HG02763 (cell line): Measurements from ENCODE around the gene RABAC1.
"Not testable (repeated sequence)": the region's sequence is repeated elsewhere in the genome, so short reads cannot be mapped to it uniquely, and the experiment has no call there.

ENCODE experiments used
- ATAC-seq: cut with Tn5 transposase; IDR thresholded peaks from one replicate; pipeline ENCODE4 v1.9.1; 2021; ENCODE audit warnings: mild to moderate bottlenecking, moderate library complexity; ENCODE audit not compliant: unreplicated experiment

Gene RABAC1

DNA sequence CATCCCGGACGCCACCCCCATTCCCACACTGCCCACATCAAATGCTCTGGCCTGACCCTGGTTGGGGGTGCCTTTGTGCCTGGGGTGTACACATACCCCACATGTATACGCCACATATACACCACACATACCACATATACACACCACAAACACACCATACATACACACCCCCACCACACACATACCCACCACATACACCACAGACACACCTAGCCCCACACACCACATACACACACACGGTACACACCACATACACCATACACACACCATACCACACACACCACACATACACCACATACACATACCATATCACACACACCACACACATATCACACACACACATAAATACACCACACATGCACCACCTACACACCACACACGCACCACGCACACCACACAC is 41.0 kb downstream of the RABAC1 start:
- no peak for ATAC-seq

DNA sequence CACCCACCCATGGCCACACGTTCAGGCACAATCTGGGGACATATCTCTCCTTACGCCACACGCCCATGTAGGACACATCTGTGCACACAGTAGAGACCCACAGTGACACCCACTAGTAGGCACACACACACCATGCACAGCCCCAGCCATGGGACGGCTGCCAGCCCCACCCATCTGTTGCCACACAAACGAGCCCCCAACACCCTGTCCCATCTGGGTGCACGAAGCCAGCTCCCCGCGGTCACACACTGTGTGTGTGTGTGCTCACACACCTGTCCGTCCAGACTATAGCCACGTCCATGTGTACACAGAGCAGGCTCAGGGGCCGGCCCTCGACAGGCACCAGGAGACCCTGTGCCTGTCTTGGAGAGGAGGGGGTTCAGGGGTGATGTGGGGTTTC is 41.4 kb downstream of the RABAC1 start:
- ATAC-seq, result no peak

DNA sequence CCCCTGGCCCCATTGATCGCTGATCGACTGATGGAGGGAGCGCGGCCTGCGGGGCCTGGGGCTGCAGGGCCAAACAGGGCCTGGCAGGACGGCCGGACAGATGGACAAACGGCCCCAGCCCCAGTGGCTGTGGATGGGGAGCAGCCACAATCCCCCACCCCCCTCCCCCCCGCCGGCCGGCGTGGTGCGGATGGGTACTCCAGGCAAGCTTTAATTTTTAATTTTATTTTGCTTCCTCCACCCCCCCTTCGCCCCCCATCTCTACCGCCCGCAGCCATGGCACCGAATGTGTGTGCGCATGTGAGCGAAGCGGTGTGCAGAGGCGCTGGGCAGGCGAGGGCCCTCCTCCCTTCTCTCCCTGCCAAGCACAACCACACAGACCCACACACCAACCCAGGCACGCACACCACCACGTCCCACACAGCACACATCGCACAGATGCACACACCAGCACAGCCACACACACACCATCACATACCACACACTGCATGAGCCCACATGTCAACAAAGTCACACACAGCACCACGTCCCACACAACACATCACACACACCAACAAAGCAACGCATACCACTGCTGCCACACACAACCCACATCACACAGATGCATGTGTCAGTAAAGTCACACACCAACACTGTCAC is 43.2 kb downstream of the RABAC1 start:
- ATAC-seq, result no peak

DNA sequence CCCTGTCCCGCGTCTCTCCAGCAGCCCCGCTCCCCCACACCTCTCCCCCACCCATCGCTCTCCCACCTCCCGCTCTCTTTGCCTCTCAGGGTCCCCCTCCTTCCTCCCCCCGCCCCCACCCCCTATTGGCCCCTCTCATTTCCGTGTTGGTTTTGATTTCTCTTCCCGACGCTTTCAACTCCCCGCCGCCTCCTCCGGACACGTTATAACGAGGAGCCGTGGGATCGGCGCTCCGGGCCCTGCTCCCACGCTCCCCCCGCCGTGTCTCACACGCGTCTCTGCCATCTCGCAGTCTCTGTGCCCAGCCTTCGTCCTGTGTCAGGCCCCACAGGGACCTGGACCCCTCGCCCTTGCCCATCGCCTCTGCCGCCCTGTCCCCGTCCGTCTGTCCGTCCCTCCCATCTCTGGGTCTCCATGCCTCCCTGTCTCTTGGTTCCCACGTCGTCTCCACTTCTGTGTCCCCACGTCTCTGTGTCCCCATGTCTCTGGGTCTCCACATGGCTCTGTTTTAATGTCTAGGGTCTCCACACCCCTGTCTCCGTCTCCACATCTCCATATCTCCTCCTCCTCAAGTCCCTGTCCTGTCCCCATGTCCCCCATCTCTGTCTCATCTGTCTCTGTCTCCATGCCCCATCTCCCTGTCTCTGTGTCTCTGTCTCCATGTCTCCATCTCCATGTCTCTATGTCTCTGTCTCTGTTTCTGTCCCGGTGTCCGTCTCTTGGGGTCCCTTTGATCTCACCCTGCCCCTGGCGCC is 43.9 kb downstream of the RABAC1 start:
- no peak for ATAC-seq

DNA sequence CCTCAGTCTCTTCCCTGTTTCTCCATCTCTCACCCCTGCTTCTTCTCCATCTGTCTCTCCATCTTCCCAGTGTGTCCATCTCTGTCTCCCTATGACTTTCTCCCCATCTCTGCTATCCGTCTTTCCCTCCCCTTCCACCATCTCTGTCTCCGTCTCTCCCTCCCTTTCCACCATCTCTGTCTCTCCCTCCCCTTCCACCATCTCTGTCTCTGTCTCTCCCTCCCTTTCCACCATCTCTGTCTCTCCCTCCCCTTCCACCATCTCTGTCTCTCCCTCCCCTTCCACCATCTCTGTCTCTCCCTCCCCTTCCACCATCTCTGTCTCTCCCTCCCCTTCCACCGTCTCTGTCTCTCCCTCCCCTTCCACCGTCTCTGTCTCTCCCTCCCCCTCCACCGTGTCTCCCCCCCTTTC is 44.7 kb downstream of the RABAC1 start:
- ATAC-seq, result not testable (repeated sequence)

DNA sequence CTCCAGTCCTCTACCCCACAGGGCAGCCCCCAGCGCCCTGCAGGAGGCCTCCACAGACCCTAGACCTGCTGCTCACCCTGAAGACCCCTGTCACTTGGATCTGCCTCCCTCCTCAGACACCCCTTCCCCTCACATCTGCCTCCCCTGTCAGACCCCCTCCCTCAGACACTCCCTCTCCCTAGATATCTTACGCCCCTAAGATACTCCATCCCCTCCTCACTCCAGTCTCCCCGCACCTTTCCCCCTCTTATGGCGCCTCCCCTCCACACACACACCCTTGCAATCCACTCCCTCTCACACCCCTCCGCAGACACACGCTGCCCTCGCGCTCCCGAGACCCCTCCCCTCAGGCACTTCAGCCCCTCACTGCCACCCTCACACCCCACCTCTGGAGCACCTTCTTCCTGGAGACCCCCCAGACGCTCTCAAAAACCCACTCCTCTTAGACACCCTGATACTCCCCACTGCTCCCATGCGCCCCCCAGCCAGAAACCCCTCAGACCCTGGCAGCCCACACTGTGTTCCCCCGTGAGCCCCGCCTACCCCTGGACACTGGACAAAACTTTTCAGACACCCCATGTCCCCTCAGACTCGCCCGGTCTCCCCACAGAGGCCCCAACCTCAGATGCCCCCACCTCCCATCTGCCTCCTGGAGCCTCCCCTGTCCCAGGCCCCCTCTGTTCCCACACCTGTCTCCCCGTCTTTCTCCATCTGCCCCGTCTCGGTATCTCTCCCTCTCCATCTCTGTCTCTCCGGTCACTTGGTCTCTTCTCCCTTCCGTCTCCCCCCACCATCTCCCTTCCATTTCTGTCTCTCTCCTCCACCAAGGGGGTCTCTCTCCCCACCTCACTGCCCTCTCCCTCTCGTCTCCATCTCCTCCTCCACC is 45.3 kb downstream of the RABAC1 start:
- no peak for ATAC-seq

DNA sequence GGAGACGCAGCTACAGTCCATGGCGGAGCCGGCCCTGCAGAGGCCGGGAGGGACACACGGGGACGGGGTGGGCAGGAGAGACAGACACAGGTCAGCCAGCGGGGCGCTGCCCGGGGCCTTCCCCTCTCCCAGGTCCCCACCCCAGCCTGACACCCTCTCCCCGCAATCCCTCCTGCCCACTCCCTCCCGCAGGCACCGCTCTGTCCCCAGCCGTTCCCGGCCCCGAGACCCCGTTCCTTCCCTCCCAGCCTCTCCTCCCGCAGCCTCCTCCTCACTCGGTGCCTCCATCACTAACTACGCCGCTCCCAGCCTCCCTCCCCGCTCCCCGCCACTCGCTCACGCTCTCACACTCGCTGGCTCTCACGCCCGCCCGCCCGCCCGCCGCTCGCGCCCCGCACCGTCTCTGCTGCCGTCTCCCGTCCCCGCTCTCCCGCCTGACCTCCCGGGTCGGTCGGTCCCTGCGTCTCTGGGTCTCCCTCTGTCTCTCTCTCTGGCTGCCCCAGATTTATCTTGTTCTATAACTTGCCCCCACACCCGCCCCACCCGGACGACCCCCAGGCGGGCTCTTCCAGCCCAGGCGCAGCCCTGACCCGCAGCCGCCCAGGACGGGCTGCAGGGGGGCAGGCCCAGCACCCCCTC is 46.1 kb downstream of the RABAC1 start:
- no peak for ATAC-seq

DNA sequence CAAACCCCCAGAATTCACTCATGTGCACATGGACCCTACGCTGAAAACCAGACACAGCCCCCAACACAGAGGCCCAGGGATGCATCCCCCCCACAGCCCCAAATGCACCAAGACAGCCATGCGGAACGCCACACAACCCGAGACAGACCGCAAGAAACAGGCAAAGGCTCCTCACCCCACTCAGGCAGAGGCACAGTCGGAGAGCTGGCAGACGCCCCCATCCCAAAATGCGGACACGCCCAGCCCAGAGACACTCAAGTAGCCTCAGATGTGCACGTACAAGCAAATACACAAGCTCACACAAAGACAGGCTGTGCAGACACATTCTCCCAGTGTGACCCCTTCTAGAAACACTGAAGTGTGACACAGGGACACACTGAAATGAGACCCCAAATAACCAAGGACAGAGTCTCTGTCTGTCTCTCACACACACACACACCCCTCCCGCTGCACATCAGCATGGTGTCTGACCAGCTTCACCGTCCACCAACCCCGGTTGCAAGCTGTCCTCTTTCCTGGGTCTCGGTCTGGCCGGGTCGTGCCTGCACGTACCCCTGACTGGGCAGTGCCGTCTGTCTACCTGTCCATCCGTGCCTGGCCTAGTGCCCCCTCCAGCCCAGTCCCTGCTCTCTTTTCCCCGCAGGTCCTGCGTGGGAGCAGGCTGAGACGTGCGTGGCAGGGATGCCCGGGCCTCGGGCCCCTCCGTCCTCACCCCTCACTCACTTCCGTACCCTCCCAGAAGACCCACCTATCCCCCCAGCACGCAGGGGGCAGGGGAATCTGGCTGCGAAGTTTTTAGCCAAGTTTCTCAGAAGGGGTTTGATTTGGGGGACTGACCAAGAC is 47.0 kb downstream of the RABAC1 start:
- ATAC-seq, result no peak

DNA sequence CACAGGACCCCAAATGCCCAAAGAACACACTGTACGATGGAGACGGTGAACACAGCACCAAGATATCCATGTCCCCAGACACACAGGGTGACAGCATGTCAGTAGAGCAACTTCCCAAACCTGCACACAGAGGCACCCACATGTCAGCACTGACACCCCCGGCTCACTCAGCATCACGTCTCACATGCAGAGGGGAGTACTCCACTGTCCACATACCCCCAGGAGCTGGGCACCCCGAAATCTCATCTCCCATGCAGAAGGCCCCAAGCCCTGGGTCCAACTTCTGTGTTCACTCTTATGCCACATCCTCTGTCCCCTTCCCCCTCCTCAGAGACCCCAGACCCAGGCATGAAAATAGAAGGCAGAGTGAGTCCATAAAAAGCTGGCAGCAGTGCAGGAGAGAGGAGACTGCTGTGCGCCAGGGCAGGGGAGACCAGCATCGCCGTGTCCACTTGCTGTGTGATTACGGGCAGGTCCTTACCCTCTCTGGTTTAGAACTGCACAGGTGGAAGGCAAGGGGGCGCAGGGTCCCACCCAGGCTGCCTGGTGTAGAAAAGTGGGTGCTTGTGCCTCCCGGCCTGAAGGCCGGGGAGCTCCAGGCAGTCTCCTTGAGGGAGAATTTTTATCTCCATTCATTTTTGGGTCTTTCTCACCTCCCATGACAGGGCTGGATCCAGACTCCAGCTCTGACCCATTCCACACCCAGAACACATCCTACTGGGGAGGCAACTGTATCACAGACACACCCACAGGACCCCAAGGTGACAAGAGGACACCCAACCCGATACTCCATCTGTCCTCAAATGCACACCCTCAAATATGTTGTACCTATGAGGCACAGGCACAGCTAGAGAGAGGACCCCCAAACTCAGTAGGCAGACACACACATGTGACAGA is 47.9 kb downstream of the RABAC1 start:
- ATAC-seq, result no peak

DNA sequence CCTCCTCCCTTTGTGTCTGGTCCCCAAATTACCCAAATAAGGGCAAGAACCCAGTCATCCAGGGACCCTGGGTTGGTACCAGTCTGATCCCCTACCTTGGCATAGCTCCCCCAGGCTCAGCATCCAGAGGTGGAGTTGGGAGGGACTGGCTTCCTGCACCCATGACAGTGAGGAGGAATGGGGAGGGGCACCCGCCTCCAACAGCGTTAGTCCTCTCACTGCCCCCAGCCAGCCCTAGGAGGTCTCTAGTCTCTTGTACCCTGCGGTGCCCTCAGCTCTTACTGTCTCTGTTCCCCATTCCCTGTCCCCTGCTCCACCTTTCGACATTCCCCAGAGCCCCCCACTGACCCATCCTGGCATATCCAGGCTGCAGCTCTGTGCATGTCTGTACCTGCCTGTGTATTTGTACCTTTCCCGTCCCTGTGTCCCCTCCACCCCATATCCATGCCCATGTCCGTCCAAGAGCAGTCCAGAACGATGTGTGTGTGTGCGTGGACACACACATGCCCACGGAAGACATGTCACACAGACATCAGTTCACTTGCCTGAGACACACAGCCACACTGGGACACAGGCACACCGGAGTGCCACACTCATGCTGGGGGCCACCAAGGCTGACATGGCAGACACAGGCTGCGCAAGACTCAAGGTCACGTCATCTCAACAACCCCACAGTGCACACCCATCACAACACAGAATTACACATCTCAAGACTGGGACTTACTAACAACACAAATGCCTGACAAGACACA is 48.7 kb downstream of the RABAC1 start:
- no peak for ATAC-seq

DNA sequence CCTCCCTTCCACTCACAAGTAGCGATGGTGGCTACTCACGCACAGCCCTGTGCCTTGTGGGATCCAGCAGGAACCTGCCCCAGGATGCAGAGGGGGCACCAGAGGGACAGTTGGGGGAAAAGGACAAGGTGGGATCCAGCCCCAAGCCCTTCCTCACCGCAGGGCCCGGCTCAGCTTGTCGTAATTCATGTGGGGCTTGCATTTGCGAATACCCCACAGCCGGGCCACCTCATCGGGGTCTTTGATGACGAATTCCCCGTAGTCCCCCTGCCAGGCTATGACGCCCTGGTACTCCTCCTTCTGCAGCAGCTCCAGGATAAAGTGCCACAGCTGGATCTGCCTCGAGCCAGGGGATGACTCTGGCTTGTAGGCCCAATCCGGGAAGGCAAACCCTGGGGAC is 49.4 kb downstream of the RABAC1 start:
- ATAC-seq, result no peak

DNA sequence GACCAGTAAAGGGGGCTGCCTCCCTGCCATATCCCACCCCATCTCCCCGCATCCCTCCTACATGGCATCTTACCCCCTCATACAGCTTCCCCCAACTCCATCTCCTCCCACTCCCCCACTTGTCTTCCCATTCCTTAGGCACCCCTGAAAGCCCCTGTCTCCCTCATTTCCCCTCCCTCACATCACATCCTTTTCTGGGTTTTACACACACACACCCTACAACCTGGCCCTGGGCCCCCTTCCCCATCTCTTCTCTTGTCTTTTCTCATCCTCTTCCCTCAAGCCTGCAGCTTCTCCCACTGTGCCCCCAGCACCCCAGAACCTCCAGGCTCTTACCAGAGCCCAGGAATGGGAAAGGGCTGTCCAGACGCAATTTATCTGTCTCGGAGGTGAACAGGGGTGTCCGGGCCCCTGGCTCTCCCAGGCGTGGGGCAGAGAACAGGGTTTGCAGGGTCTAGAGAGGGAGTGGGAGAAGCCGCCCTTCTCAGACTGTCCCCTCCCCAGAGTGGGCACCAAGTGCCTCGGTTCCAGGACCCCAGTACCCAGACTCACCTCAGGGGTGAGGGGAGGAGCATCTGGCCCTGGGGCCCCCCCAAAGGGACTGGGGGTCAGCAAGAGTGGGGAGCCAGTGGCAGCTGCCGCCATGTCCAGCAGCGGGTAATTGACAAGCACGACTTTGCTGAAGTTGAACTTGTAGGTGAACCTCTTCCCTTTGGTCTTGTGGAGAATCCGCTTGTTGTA is 50.2 kb downstream of the RABAC1 start:
- no peak for ATAC-seq

DNA sequence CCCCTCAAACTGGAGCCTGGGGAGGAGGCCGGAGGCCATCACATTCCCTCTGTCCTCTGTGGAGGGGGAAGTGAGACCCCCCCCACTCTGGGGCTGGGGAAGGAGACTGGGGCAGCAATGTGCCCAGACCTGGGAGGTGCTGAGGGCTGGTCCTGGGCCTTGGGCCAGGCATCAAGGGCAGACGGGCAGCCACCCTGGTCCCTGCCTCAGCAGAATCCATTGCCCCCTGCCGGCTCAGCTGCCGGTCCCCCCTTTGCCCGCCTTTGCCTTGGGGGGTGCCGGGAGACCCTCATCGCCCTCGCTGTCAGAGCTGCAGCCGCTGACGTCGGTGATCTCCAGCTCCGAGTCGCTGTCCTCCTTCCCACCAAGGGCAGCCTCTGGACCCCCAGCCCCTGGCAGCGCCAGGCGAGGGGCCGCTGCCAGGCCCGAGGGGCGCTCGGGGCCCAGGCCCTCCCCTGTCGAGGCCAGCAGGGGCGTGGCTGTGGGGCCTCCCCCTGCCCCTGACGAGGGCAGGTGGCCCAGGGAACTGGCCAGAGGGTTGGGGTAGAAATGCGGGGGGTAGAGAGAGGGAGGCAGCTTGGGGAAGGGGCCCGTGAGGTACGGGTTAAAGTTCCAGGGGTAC is 51.0 kb downstream of the RABAC1 start:
- no peak for ATAC-seq

DNA sequence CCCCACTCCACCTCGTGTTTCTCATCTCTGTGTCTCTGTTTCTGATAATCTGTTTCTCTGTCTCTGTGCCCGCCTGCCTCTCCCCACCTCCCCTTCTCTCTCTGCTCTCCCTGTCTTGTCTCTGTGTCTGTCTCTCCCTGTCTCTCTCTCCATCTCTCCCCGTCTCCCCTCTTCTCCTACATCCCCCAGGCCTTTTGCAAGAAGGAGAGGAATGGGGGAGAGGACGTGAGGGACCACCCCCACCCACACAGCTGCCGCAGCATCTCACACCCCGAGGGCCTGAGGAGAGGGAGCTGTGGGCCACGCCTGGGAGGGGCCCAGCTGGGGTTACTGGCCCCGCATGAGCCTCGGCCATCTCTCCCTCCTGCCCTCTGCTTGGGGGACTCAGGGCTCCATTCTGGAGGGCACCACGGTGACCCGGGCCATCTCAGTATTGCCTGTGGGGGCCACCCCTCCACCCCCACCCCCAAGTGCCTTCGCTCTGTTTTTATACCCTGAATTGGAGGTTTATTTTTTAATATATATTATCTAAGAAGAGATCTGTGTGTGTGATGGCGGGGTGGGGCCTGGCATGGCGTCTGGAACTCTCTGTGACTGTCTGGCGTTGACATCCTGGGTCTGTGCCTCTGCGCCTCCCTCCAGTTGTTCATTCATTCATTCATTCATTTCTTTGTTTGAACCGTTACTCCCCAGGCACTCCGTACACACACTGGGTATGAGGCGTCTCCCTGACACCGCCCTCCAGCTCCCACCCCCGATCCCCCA is 52.0 kb downstream of the RABAC1 start:
- no peak for ATAC-seq
